Activated CD4-positive, CD25-positive, alpha-beta regulatory T cell (primary cell): ENCODE data around the gene ECI1.
"Not testable (repeated sequence)": the region's sequence is repeated elsewhere in the genome, so short reads cannot be mapped to it uniquely, and the experiment has no call there.

ENCODE experiments used
- DNase-seq, 4 experiments: peaks; one replicate each; lab custom pipeline; 2025; lab: John Stamatoyannopoulos, UW

Gene ECI1

GRCh38 chr16:2211923-2212347 lies 39.5 kb downstream of the ECI1 start:
- DNase-seq, result no peak

GRCh38 chr16:2210386-2211365 lies 40.7 kb downstream of the ECI1 start, which contains the start of gene BRICD5:
BRICD5 (minus strand) TSS chr16:2210863; CDS start chr16:2210833, 30 bp downstream.
- no peak for DNase-seq

GRCh38 chr16:2210009-2210332 lies 41.4 kb downstream of the ECI1 start:
- no peak for DNase-seq

GRCh38 chr16:2209258-2210008 lies 42.0 kb downstream of the ECI1 start:
- no peak for DNase-seq

GRCh38 chr16:2208772-2209171 lies 42.6 kb downstream of the ECI1 start:
- DNase-seq, result no peak

- no peak for DNase-seq
Measured at GRCh38 chr16:2208308-2208707, 43.1 kb downstream of the ECI1 start.

GRCh38 chr16:2207872-2208271 lies 43.5 kb downstream of the ECI1 start:
- DNase-seq, result no peak

GRCh38 chr16:2206780-2207433 lies 44.5 kb downstream of the ECI1 start:
- no peak for DNase-seq

- DNase-seq, result no peak
Measured at GRCh38 chr16:2206420-2206779, 45.0 kb downstream of the ECI1 start.

GRCh38 chr16:2205967-2206313 lies 45.4 kb downstream of the ECI1 start:
- no peak for DNase-seq

- peak; percentile 73 to 90 (median 82) for DNase-seq
Measured at GRCh38 chr16:2205104-2205966, 46.1 kb downstream of the ECI1 start, which contains the start of gene MLST8. MLST8 (plus strand) TSS chr16:2205454; CDS start chr16:2206086, 632 bp downstream.

GRCh38 chr16:2204416-2205103 lies 46.8 kb downstream of the ECI1 start:
- no peak for DNase-seq

GRCh38 chr16:2203119-2203688 lies 48.2 kb downstream of the ECI1 start:
- DNase-seq, result not testable (repeated sequence)

- DNase-seq, result no peak
Measured at GRCh38 chr16:2200313-2200712, 51.1 kb downstream of the ECI1 start.

GRCh38 chr16:2199621-2200139 lies 51.7 kb downstream of the ECI1 start:
- no peak for DNase-seq

- no peak for DNase-seq
Measured at GRCh38 chr16:2199095-2199494, 52.3 kb downstream of the ECI1 start.

GRCh38 chr16:2198283-2198682 lies 53.1 kb downstream of the ECI1 start:
- DNase-seq, result no peak

- DNase-seq, result no peak
Measured at GRCh38 chr16:2197765-2198164, 53.6 kb downstream of the ECI1 start.

GRCh38 chr16:2196981-2197511 lies 54.3 kb downstream of the ECI1 start:
- no peak for DNase-seq
